Testis (tissue), 2 donors: ENCODE results near the gene PXDN.

Experiments used
- POLR2A ChIP-seq: fragments of 450-650 bp; IDR thresholded peaks from one replicate; pipeline ENCODE4 v1.6.1; 2017; ENCODE audit warnings: antibody characterized with exemption, mild to moderate bottlenecking, moderate library complexity
- TF ChIP-seq, protein P1 (sequence below), 3 experiments: fragments of 450-650 bp in 2 of 3; fragments of 200-600 bp in 1 of 3; sonication (generic) in 1 of 3; IDR thresholded peaks; one replicate each; pipeline ENCODE4 v1.5.1; 2016 to 2019; ENCODE audit warnings: antibody characterized with exemption in 3 of 3, mild to moderate bottlenecking in 2 of 3, moderate library complexity in 1 of 3

DNA sequence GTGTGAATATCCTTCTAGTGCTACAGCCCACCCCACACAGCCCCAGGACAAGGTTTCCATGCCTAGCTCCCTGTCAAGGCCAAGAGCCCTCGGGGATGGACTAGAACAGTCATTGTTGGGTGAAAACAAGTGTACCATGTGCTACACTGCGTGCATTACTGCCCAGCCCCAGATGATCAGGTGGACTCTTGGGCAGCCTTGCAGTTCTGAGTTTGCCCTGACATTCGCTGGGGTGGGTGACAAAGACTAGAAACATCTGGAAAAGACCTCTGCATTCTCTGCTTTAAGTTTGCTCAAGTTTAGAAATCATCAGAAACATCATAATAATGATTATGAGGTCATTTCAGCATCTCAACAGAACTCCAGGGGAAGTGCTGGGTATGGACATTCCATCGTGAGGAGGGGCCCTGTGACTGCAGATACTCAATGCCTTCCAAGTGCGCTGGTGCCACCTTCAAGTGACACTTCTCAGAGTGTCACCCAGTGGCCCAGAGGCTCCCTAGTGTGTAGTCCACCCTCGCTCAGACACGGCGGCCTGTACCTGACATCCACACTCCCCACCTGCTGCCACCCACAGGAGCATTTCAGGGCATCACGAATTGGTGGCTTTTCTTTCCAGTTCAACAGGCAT lies 5.3 kb upstream of the PXDN start:
- no peak for TF ChIP-seq POLR2A
- TF ChIP-seq, protein P1, sequence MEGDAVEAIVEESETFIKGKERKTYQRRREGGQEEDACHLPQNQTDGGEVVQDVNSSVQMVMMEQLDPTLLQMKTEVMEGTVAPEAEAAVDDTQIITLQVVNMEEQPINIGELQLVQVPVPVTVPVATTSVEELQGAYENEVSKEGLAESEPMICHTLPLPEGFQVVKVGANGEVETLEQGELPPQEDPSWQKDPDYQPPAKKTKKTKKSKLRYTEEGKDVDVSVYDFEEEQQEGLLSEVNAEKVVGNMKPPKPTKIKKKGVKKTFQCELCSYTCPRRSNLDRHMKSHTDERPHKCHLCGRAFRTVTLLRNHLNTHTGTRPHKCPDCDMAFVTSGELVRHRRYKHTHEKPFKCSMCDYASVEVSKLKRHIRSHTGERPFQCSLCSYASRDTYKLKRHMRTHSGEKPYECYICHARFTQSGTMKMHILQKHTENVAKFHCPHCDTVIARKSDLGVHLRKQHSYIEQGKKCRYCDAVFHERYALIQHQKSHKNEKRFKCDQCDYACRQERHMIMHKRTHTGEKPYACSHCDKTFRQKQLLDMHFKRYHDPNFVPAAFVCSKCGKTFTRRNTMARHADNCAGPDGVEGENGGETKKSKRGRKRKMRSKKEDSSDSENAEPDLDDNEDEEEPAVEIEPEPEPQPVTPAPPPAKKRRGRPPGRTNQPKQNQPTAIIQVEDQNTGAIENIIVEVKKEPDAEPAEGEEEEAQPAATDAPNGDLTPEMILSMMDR (IDR thresholded peaks at IDR 0.05) = no peak
